GM13976 (cell line): Measurements from ENCODE around the gene TTC31.
A peak's percentile ranks its signal among the peaks of the same experiment; 100 is the strongest.
"Not testable (repeated sequence)": the region's sequence is repeated elsewhere in the genome, so short reads cannot be mapped to it uniquely, and the experiment has no call there.

Source experiments
- DNase-seq: peaks from one replicate; pipeline ENCODE4 v3.0.0; 2012; ENCODE audit warnings: low spot score
- in situ Hi-C: fragments of 300-500 bp; cut with MboI; formaldehyde crosslinking; loops from one replicate; pipeline ENCODE4 v1.12.0; 2022; ENCODE audit warnings: low sequenced_read_pairs, mixed read lengths, inconsistent platforms; ENCODE audit not compliant: unreplicated experiment
- TF ChIP-seq, protein P1 (sequence below): IDR thresholded peaks from 2 replicates; pipeline ENCODE4 v1.5.1; 2012; ENCODE audit warnings: borderline replicate concordance, mild to moderate bottlenecking; ENCODE audit not compliant: insufficient read depth; ENCODE audit errors: extremely low read depth, missing control alignments, control extremely low read depth

Gene TTC31

DNA sequence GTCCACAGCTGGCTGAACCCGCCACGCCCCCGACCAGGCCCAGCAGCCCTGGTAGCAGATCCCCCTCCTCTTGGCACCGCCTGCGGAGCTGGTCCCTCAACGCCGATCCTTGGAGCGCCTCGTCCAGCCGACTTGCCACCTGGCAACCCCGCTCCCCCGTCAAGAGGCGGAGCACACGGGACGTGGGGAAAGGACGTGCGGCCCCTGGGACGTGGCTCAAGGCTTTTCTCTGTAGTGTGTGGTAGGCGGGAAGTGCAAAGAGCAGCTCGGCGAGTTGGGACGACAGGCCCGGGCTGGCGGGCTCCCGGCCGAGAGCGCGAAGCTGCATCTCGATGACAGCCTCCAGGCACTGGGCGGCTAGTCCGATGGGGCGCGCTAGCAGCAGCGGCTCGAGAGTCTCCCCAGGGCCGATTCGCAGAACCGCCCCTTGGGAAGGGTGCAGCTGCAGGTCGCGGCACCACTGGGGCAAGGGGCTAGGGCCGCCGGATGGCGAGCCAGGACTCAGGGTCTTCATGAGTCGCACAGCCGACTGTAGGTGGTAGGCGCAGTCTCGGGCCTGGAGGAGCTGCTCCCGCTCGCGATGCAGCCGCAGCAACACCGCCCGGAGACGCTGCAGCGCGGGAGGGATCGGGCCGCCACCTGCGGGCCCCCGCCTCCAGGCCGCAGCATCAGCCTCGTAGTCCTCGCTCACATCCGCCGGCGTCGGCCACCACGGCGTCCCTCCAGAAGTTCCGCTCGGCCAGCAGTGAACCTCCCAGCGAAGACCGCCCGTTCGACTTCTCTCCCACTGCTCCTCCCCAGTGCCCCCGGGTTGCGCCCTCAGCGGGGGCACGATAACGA is 700 bp upstream of the TTC31 start:
- in situ Hi-C loops = loop anchor here (10.0 to 25.0 kb wide), 2 partner anchors 113 to 380 kb away; no protein-coding TSS in a partner anchor
- TF ChIP-seq, protein P1, sequence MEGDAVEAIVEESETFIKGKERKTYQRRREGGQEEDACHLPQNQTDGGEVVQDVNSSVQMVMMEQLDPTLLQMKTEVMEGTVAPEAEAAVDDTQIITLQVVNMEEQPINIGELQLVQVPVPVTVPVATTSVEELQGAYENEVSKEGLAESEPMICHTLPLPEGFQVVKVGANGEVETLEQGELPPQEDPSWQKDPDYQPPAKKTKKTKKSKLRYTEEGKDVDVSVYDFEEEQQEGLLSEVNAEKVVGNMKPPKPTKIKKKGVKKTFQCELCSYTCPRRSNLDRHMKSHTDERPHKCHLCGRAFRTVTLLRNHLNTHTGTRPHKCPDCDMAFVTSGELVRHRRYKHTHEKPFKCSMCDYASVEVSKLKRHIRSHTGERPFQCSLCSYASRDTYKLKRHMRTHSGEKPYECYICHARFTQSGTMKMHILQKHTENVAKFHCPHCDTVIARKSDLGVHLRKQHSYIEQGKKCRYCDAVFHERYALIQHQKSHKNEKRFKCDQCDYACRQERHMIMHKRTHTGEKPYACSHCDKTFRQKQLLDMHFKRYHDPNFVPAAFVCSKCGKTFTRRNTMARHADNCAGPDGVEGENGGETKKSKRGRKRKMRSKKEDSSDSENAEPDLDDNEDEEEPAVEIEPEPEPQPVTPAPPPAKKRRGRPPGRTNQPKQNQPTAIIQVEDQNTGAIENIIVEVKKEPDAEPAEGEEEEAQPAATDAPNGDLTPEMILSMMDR = no peak
- DNase-seq = peak; percentile 73

DNA sequence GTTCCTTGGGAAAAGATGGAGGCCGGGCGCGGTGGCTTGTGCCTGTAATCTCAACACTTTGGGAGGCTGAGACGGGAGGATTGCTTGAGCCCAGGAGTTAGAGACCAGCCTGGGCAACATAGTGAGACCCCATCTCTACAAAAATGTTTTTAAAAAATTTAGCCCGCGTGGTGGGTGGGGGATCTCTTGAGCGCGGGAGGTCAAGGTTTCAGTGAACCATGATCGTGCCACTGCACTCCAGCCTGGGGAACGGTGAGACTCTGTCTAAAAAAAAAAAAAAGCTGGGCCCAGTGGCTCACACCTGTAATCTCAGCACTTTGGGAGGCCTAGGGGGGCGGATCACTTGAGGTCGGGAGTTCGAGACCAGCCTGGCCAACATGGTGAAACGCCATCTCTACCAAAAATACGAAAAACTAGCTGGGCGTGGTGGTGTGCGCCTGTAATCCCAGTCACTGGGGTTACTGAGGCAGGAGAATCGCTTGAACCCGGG is 839 bp downstream of the TTC31 start:
- DNase-seq = not testable (repeated sequence)
- in situ Hi-C loops = loop anchor here (10.0 to 25.0 kb wide), 2 partner anchors 111 to 379 kb away; no protein-coding TSS in a partner anchor

DNA sequence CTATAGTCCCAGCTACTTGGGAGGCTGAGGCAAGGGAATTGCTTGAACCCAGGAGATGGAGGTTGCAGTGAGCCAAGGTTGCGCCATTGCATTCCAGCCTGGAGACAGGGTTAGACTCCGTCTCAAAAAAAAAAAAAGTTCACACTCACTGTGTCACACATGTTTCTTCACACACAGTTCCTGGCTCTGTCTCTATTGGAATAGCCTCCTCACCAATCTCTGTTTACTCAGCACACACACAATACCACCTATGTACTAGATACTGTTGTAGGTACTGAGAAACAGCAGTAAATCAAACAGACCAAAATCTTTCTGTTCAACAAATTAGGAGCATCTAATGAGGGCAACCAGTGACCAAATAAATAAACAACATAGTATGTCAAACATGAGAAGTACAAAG is 3.3 kb downstream of the TTC31 start:
- DNase-seq = no peak
- in situ Hi-C loops = loop anchor here (10.0 to 25.0 kb wide), 2 partner anchors 109 to 376 kb away; no protein-coding TSS in a partner anchor
- TF ChIP-seq, protein P1 = no peak

DNA sequence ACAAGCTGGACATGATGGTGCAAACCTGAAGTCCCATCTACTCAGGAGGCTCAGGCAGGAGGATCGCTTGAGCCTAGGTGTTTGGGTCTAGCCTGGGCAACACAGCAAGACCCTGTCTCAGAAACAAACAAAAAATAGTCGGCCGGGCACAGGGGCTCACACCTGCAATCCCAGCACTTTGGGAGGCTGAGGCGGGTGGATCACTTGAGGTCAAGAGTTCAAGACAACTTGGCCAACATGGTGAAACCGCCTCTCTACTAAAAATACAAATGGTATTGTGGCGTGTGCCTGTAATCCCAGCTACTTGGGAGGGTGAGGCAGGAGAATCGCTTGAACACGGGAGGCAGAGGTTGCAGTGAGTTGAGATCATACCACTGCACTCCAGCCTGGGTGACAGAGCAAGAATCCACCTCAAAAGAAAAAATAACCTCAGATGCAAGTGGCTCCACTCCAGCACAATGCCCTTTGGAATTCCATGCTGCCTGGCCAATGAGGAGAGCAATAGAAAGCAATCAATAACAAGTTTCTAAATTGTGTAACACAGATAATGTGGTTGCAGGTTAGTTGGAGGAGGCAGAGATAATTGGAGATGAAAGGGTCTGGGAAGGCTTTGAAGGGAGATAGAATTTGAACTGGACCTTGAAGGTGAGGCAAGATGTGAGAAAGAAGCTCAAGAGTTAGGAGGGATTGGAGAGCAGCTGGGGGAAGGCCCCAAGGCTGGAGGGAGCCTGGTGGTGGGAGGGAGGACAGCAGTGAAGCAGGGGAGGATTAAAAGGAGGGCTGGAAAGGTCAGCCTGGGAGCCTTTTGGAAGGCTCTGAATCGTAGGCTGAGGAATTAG is 6.0 kb downstream of the TTC31 start:
- in situ Hi-C loops = loop anchor here (10.0 to 25.0 kb wide), 2 partner anchors 106 to 373 kb away; no protein-coding TSS in a partner anchor
- TF ChIP-seq, protein P1 = no peak
- no peak for DNase-seq

DNA sequence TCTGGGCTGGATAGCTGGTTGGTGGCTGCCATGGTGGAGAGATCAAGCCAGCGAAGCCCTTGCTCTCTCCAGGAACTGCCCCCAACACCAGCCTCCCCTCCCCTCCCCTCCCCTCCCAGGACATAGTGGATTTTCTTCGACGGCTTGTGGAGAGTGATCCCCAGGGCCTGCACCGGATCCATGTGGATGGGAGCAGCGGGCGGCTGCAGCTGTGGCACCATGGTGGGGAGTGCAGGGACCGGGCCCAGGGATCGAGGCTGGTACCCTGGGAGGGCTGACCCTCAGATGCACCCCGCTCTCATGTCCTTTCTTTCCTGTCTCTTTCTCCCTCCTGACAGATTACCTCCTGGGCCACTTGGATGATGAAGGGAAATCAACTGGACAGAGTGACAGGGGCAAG is 7.0 kb downstream of the TTC31 start:
- DNase-seq = no peak
- in situ Hi-C loops = loop anchor here (10.0 to 25.0 kb wide), 2 partner anchors 105 to 372 kb away; no protein-coding TSS in a partner anchor
- TF ChIP-seq, protein P1 = no peak

DNA sequence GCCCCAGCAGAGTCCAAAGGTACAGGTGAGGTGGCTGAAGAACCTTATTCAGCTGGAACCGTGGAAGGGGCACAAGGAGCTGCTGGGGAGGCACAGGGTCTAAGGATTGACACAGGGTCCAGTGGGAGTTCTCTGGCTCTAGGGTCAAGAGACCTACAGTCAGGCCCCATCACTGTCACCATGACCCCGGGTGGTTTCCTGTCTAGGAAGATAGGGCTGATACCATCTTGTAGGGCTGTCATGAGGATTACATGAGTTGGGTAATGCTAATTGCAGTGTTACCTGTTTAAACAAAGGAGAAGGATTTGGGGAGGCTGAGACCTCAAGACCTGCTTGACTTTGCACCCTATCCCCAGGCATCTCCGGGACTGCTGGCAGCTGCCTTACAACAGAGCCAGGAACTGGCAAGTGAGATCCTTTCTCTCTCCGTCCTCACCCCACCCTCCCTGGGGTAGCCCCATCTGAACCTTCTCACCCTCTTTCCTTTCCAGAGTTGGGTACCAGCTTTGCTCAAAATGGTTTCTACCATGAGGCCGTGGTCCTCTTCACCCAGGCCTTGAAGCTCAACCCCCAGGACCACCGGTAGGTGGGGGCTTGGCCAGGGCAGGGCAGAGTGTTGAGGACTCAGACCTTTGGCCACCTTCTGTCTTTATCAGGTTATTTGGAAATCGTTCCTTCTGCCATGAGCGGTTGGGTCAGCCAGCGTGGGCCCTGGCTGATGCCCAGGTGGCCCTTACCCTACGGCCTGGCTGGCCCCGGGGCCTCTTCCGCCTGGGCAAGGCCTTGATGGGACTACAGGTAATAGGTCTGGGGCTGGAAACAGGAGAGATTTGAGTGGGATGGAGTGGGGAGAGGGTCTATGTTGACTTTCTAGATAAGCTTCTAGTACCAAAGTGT is 9.0 kb downstream of the TTC31 start:
- DNase-seq = no peak
- in situ Hi-C loops = loop anchor here (25.0 kb wide), 1 partner anchor 370 kb away; no protein-coding TSS in a partner anchor
- TF ChIP-seq, protein P1 = no peak
